Astrocyte (in vitro differentiated cells and primary cell): ENCODE measurements around the gene HDAC10. TPM values are rescaled to one million over a fixed set of nuclear protein-coding genes. Genes with fewer than 3 reads are reported as not detected.
A peak's percentile ranks its signal among the peaks of the same experiment; 100 is the strongest.

Experiments
- DNase-seq: peaks from one replicate; pipeline ENCODE4 v3.0.0-alpha.2; 2010; ENCODE audit warnings: low read depth
- FAIRE-seq: peaks from 2 replicates; lab custom pipeline; 2011; peaks lifted over from hg19 to GRCh38; lab: Jason Lieb, UNC
- H2AFZ ChIP-seq: 2 replicates; pipeline ENCODE4 v1.6.0; 2012; ENCODE audit warnings: low read depth, low read length, inconsistent platforms
- H3K27ac ChIP-seq: 2 replicates; pipeline ENCODE4 v1.5.1; 2011; ENCODE audit warnings: low read depth, low read length, inconsistent platforms
- H3K27me3 ChIP-seq: 2 replicates; pipeline ENCODE4 v1.6.0; 2011; ENCODE audit warnings: low read length, inconsistent platforms; ENCODE audit not compliant: insufficient read depth
- H3K36me3 ChIP-seq: 2 replicates; pipeline ENCODE4 v1.5.1; 2011; ENCODE audit warnings: low read length, inconsistent platforms; ENCODE audit not compliant: insufficient read depth
- H3K4me1 ChIP-seq: 2 replicates; pipeline ENCODE4 v1.5.1; 2011; ENCODE audit warnings: low read length, inconsistent platforms; ENCODE audit not compliant: insufficient read depth
- H3K4me2 ChIP-seq: 2 replicates; pipeline ENCODE4 v1.6.0; 2012; ENCODE audit warnings: low read length, inconsistent platforms
- H3K4me3 ChIP-seq: 2 replicates; pipeline ENCODE4 v1.5.1; 2011; ENCODE audit warnings: low read depth, mild to moderate bottlenecking, low read length, inconsistent platforms; ENCODE audit not compliant: insufficient read depth
- H3K79me2 ChIP-seq: 2 replicates; pipeline ENCODE4 v1.6.0; 2012; ENCODE audit warnings: mild to moderate bottlenecking, low read length, inconsistent platforms; ENCODE audit not compliant: insufficient read depth
- H3K9ac ChIP-seq: 2 replicates; pipeline ENCODE4 v1.6.0; 2012; ENCODE audit warnings: mild to moderate bottlenecking, low read length, inconsistent platforms
- H3K9me3 ChIP-seq: 2 replicates; pipeline ENCODE4 v1.5.1; 2012; ENCODE audit warnings: low read depth, mild to moderate bottlenecking, low read length, inconsistent platforms; ENCODE audit not compliant: insufficient read depth
- H4K20me1 ChIP-seq: 2 replicates; pipeline ENCODE4 v1.6.0; 2012; ENCODE audit warnings: low read length, inconsistent platforms; ENCODE audit not compliant: insufficient read depth
- H3K27ac Mint-ChIP-seq: one replicate; pipeline ENCODE4 v1.8.0; 2021; ENCODE audit warnings: mild to moderate bottlenecking, mixed read lengths; ENCODE audit not compliant: unreplicated experiment
- H3K27me3 Mint-ChIP-seq: one replicate; pipeline ENCODE4 v1.8.0; 2021; ENCODE audit warnings: low read depth, mixed read lengths; ENCODE audit not compliant: unreplicated experiment
- H3K36me3 Mint-ChIP-seq: one replicate; pipeline ENCODE4 v1.8.0; 2021; ENCODE audit warnings: low read depth, mixed read lengths; ENCODE audit not compliant: unreplicated experiment
- H3K4me1 Mint-ChIP-seq: one replicate; pipeline ENCODE4 v1.8.0; 2021; ENCODE audit warnings: low read depth, mixed read lengths; ENCODE audit not compliant: unreplicated experiment
- H3K4me3 Mint-ChIP-seq: one replicate; pipeline ENCODE4 v1.8.0; 2021; ENCODE audit warnings: mild to moderate bottlenecking, moderate library complexity, mixed read lengths; ENCODE audit not compliant: unreplicated experiment
- H3K9me3 Mint-ChIP-seq: one replicate; pipeline ENCODE4 v1.8.0; 2021; ENCODE audit warnings: mild to moderate bottlenecking, mixed read lengths; ENCODE audit not compliant: unreplicated experiment
- EZH2 ChIP-seq: IDR thresholded peaks from 2 replicates; pipeline ENCODE4 v1.6.1; 2012; ENCODE audit warnings: mild to moderate bottlenecking, low read length, inconsistent platforms; ENCODE audit not compliant: insufficient read depth
- total RNA-seq: library from RNA; stranded (reverse); gene quantifications from 2 replicates; pipeline ENCODE4 v1.2.1, GENCODE V29; 2021
- TF ChIP-seq, protein P1 (sequence below): IDR thresholded peaks from 2 replicates; pipeline ENCODE4 v1.5.1; 2011; ENCODE audit warnings: low read depth, mild to moderate bottlenecking, inconsistent platforms, low read length, moderate library complexity; ENCODE audit not compliant: insufficient read depth

The HDAC10 gene
- total RNA-seq, 1 donor from 2014 or later: 46.5 TPM

DNA sequence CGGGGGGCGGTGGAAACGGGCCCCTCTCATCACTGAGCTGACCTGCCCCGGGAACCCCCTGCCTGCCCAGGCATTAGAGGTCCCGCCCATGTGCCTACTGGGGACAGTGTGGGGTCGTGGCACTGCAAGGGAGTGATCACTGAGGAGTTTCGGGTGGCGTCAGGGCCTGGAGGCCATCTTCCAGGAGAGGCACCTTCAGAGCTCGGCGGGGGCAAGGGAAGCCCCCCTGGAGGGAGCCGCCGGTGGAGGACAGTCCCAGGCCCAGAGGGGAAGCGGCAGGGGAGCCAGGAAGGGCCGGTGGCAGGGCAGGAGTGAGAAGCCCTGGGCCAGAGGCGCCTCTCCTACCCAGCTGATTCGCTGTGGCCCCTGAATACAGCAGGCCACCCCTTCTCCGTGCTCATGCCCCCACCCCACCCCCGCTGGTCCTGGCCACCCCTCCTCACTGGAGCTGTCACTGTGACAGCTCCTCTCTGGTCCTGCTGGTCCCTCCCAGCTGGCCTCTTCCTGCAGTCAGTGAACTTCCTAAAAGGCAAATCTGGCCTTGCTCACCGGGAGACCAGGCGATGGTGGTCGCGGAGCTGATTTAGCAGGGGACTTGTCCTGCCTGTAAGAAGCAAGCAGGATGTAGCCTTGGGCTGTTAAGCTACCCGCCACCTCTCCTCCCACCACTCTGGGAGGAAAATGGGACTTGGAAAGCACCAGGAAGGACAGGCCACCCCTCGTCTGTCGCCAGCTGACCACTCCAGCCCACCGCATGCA, 21.2 kb upstream of the HDAC10 start:
- H4K20me1 ChIP-seq: peaks cover 49% of the 10 kb centered on the region
- H3K27me3 Mint-ChIP-seq: no peaks in the 10 kb centered on the region
- peaks cover 19% of the 10 kb centered on the region for H3K4me1 ChIP-seq
- no peak overlapping the region for H3K9ac ChIP-seq
- no peaks in the 10 kb centered on the region for H3K9me3 Mint-ChIP-seq
- H3K79me2 ChIP-seq: no peaks in the 10 kb centered on the region
- TF ChIP-seq, protein P1, sequence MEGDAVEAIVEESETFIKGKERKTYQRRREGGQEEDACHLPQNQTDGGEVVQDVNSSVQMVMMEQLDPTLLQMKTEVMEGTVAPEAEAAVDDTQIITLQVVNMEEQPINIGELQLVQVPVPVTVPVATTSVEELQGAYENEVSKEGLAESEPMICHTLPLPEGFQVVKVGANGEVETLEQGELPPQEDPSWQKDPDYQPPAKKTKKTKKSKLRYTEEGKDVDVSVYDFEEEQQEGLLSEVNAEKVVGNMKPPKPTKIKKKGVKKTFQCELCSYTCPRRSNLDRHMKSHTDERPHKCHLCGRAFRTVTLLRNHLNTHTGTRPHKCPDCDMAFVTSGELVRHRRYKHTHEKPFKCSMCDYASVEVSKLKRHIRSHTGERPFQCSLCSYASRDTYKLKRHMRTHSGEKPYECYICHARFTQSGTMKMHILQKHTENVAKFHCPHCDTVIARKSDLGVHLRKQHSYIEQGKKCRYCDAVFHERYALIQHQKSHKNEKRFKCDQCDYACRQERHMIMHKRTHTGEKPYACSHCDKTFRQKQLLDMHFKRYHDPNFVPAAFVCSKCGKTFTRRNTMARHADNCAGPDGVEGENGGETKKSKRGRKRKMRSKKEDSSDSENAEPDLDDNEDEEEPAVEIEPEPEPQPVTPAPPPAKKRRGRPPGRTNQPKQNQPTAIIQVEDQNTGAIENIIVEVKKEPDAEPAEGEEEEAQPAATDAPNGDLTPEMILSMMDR: no peak
- TF ChIP-seq EZH2: no peak
- H3K4me3 Mint-ChIP-seq: no peak overlapping the region
- no peak overlapping the region for H2AFZ ChIP-seq
- H3K9me3 ChIP-seq: no peaks in the 10 kb centered on the region
- DNase-seq: no peak
- no peak overlapping the region for H3K4me3 ChIP-seq
- peak overlapping the region; percentile 89 for H3K4me2 ChIP-seq
- no peak overlapping the region for H3K27ac ChIP-seq
- H3K27ac Mint-ChIP-seq: peak overlapping the region; percentile 34
- peaks cover under 1% of the 10 kb centered on the region for H3K36me3 Mint-ChIP-seq
- peaks cover 3% of the 10 kb centered on the region for H3K36me3 ChIP-seq
- FAIRE-seq: no peak
- H3K27me3 ChIP-seq: no peaks in the 10 kb centered on the region
- H3K4me1 Mint-ChIP-seq: peaks cover 8% of the 10 kb centered on the region

DNA sequence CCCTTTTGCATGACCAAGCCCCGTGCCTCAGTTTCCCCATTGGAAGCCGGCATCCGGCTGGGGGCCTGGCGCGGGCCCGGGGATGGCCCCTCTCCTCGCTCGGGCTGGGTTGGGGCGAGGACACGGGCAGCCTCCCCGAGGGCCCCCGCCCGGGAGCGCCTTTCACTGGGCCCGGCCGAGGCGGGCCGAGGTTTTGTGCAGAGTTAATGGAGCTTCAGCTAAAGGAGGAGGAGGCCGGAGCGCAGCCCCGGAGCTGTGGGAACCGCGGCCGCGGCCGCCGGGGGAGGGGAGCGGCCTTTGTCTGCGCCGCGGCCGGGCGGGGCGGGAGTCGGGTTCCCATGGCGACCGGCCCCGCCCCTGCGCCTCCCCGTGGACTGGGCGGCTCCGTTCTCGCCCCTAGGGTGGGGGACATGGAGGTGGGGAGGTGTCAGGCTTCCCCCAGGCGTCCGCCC, 20.5 kb upstream of the HDAC10 start:
- Mint-ChIP-seq H3K27ac (no peak overlapping the region), H3K4me1 (peaks cover 8% of the 10 kb centered on the region), H3K36me3 (no peaks in the 10 kb centered on the region), H3K4me3 (no peak overlapping the region), H3K27me3 (no peaks in the 10 kb centered on the region), H3K9me3 (no peaks in the 10 kb centered on the region)
- Histone ChIP-seq H2AFZ (no peak overlapping the region), H3K79me2 (no peaks in the 10 kb centered on the region), H4K20me1 (peaks cover 46% of the 10 kb centered on the region), H3K27ac (no peak overlapping the region), H3K9ac (peak overlapping the region; percentile 39), H3K9me3 (no peaks in the 10 kb centered on the region), H3K4me3 (peak overlapping the region; percentile 61), H3K36me3 (peaks cover 3% of the 10 kb centered on the region), H3K4me1 (peaks cover 19% of the 10 kb centered on the region), H3K27me3 (no peaks in the 10 kb centered on the region), H3K4me2 (peak overlapping the region; percentile 89)
- no peak for TF ChIP-seq EZH2
- TF ChIP-seq, protein P1: no peak
- DNase-seq (no peak), FAIRE-seq (no peak)
